ENCODE results near the gene CDC42EP1.

Gene CDC42EP1

GRCh38 chr22:37559521-37559900, 769 bp upstream of the CDC42EP1 start:
- in situ Hi-C loops (cut with MboI; ENCODE audit: low sequenced_read_pairs) = no loop called here

DNA sequence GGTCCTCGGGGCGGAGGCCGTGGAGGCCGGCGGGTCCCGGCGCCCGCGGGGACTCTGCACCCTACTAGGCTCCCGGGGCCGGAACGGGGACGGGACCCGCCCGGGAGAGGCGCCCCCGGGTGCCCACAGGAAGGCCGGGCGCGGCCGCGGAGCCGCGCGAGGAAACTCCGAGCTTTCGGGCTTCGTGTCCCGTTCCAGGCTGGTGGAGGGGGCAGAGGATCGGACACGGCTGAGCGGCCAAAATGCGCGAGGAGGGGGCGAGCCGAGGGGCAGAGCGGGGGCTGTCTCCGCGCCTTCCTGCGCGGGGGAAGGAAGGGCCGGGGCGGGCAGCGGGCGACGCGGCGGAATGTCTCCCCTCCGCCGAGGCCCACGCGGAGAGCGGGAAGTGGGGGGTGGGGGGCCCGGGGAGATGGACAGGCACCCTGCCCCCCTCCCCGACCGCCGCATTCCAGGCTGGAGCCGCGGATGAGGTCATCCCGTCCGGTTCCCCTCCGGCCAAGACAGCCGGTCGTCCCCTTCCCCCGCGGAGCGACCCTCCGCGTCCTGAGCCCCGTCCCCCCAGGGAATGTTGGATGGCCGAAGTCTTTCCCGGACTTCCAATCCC, 430 bp downstream of the CDC42EP1 start:
- in situ Hi-C loops (cut with MboI; ENCODE audit: low sequenced_read_pairs) = no loop called here

DNA sequence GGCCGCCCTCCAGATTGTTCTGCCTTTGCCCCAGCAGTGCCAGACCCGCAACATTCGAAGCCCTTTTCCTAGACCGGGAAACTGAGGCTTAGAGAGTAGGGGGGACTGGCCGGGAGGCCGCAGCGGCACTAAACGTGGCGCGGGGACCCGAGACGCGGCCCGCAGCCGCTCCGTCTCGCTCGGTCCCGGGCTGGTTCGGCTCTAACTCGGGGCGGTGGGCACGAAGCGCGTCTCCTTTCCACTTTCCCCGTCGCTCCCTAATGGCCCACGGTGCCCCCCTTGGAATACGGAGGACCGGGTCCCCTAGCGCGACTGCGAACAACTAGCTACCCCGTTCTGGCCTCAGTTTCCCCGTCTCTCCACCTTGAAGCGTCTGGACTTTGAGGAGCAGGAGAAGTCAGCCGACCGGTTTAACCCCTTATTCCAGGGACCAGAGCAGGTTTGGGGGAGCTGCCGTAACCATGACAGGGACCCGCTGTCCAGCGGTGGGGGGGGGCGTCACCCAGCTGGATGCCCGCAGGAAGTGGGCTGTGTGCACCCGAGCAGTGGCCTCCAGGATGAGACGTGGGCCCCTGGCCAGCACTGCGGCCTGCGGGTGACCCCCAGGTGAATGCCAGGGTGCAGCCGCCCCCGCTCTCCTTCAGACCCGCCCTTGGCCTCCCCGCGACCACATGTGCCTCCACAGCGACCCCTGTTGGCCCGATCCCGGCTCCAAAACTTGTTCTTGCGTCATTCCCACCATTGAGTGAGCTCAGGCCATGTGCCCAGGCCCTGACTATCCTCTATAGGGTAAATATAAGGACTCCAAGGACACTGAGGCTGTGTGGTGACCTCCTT, 1.1 kb downstream of the CDC42EP1 start:
- in situ Hi-C loops (cut with MboI; ENCODE audit: low sequenced_read_pairs) = no loop called here

DNA sequence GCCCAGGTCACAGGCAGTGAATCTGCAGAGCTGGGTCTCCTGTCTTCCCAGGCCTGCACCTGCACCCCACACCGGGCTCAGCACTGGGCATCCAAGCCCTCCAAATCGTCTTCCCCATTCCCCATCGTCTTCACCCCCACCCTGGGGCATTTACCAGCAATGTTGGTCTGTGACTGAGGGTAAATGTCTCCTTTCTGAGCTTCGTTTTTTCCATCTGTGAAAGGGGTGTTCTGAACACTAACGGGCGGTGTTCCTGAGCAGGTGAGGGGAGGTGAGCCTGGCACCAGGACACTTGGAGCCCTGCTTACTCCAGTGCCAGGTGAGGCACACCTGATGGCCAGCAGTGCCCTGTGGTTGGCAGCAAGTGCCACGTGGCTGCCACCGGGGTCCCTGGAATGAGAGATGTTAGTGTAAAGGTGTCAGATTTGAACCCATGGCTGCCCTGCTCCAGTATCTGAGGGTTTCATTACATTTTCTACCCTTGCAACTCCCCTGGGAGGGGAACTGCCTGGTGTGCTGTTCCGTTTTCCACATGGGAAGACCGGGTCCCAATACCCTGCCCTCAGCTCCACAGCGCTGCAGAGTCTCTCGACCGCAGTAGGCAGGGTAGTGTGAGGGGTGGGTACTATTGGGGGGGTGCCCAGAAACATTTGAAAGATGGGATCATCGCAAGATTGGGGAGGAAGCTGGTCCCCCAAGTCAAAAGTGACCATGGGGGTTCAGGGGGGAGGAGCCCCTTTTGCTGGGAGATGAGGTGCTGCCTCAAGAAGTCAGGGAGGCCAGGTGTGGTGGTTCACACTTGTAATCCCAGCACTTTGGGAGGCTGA, 2.0 kb downstream of the CDC42EP1 start:
- in situ Hi-C loops (cut with MboI; ENCODE audit: low sequenced_read_pairs) = no loop called here

DNA sequence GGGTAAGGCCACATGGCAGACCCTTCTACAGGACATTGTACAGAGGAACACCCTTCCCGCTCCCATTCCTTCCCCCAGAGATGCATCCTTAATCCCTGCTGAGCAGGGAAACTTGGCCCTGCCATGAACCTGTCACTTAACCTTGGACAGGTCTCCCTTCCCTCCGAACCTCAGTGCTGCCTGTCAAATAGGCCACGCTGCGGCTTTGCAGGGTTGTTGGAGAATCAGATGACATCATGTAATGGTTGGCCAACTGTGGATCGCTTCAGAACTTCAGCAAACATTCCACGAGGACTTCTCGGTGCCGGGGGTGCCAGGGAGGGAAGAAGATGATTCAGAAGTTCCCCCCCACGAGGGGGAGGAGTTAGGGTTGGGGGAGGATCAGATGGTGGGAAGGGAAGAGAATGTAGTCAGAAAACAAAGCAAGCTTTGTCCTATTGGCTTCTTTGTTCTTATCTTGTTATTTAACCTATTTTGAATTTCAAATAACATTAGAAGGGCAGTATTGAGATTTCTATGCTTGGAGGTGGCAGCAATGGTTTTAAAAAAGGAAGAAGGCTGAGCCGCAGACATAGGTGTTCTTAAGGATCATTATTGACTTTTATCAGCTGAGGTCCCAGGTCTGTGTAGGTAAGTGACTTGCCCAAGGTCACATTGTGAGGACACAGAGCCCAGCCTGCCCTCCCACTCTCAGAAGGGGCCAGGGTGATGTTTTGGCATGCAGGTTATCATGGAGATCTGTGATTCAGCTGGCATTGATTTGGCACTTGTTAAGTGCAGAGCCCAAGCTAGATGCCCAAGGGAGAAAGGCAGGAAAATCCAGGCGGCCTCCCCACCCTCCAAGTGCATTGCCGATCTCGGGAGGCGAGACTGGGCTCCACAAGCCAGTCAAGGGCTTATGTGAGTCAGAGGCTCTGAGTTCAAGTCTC, 3.1 kb downstream of the CDC42EP1 start:
- in situ Hi-C loops (cut with MboI; ENCODE audit: low sequenced_read_pairs) = no loop called here

- in situ Hi-C loops (cut with MboI; ENCODE audit: low sequenced_read_pairs) = no loop called here
Measured at GRCh38 chr22:37564111-37564711, 3.9 kb downstream of the CDC42EP1 start.

- in situ Hi-C loops (cut with MboI; ENCODE audit: low sequenced_read_pairs) = no loop called here
Measured at GRCh38 chr22:37565830-37566229, 5.5 kb downstream of the CDC42EP1 start.

DNA sequence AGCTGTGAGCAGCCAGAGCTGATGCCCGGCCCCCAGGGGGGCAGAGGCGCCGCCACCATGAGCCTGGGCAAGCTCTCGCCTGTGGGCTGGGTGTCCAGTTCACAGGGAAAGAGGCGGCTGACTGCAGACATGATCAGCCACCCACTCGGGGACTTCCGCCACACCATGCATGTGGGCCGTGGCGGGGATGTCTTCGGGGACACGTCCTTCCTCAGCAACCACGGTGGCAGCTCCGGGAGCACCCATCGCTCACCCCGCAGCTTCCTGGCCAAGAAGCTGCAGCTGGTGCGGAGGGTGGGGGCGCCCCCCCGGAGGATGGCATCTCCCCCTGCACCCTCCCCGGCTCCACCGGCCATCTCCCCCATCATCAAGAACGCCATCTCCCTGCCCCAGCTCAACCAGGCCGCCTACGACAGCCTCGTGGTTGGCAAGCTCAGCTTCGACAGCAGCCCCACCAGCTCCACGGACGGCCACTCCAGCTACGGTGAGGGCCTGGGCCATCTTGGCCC, 6.1 kb downstream of the CDC42EP1 start:
- in situ Hi-C loops (cut with MboI; ENCODE audit: low sequenced_read_pairs) = no loop called here

DNA sequence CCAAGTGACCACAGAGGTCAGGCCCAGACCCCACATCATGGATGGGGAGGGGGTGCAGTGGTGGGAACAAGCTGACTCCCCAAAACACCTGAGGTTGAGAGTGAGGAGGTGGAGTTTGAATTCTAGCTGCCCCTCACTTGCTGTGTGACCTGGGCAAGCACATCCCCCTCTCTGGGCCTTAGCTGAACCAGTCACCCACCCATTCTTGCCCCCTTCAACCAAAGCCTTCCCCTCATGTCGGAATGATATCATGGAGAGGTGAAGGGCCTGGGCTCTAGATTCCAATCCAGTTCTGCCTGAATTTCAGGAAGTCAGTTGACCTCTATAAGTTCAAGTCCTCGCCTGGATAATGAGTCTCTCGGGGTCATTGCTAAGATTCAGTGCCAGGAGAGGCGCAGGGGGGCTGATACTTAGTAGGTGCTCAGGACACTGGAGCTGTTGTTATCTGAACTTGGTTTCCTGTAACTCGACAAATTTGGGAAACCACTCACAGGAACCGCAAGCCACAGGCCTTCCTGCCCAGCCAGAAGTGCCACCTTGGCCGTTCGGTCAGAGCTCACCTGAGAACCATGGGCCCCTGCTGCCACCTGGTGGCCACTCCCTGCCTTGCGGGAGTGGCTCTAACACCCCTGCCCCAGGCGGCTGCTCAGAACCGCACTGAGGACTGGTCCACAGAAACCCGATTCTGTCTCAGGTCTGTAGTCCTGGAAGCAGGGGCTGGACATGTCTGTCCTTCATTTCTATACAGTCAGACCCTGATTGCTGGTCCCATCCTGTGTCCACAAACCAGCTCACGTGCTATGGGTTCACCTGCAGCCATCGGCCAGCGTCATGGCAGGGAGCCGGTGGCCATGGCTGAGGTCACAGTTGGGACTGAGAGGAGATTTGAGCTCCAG, 6.9 kb downstream of the CDC42EP1 start:
- in situ Hi-C loops (cut with MboI; ENCODE audit: low sequenced_read_pairs) = no loop called here

DNA sequence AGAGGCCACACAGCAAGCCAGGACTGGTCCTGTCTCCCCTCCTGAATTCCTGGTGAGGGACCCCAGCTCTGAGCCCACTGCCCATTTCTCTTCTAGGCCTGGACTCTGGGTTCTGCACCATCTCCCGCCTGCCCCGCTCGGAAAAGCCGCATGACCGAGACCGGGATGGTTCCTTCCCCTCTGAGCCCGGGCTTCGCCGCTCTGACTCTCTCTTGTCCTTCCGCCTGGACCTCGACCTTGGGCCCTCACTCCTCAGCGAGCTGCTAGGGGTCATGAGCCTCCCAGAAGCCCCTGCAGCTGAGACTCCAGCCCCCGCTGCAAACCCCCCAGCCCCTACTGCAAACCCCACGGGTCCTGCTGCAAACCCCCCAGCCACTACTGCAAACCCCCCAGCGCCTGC, 7.7 kb downstream of the CDC42EP1 start:
- in situ Hi-C loops (cut with MboI; ENCODE audit: low sequenced_read_pairs) = no loop called here

- in situ Hi-C loops (cut with MboI; ENCODE audit: low sequenced_read_pairs) = no loop called here
Measured at GRCh38 chr22:37568448-37569008, 8.2 kb downstream of the CDC42EP1 start.

DNA sequence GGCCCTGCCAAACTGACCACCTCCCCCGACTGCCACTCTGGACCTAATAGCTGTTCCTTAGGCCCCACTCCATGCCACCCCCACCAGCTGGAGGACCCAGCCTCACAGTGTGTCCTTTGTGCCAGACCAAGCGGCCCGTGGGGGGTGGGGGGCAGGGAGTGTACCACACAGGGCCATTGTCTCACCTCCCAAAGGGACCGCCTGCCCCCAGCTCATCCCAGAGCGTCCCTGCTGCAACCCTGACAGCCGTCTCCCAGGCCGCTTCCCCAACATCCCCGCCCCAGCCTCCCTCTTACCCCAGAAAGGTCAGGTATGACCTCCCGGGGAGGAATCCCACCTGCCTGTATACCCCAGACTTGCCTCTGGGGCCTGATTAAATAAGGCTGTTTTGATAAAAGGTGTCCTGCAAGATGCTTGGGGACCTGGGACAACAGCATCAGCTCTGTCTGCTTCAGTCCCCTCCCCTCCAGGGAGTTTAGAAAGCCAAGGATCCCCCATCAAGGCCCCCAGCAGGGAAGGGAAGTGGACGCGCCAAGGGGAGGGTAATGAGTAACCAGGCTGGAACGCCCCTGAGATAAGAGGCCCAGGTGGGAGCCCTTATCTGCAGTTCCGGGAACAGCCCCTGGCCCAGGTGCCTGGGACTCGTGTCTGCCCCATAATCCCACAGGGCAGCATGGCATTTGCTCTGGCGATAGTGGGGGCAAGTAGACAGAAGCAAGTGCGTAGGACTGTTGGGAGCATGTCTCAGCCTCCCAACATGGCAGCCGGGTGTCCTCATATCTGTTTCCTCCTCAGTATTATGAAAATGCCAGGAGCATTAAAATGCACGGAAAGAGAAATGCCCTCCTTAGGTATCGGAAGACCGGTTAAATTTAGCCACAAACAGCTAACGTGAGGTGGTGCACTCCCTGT, 9.0 kb downstream of the CDC42EP1 start:
- in situ Hi-C loops (cut with MboI; ENCODE audit: low sequenced_read_pairs) = no loop called here

- in situ Hi-C loops (cut with MboI; ENCODE audit: low sequenced_read_pairs) = no loop called here
Measured at GRCh38 chr22:37569921-37570660, 9.8 kb downstream of the CDC42EP1 start.

DNA sequence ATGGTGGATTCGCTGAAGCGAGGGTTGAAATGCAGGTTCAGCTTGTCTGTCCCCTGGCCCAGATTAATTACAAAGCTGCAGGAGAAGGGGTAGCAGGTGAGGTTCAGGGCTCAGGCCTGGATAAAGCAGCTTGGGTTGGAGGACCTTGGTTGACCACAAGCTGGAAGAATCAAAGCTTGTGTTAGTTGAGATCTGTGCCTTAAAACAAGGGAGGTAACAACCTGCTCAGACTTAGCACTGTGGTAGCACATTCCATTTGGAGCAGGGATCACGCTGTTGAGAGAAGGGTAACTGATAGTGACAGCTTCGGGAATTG, 10.3 kb downstream of the CDC42EP1 start:
- in situ Hi-C loops (cut with MboI; ENCODE audit: low sequenced_read_pairs) = no loop called here

DNA sequence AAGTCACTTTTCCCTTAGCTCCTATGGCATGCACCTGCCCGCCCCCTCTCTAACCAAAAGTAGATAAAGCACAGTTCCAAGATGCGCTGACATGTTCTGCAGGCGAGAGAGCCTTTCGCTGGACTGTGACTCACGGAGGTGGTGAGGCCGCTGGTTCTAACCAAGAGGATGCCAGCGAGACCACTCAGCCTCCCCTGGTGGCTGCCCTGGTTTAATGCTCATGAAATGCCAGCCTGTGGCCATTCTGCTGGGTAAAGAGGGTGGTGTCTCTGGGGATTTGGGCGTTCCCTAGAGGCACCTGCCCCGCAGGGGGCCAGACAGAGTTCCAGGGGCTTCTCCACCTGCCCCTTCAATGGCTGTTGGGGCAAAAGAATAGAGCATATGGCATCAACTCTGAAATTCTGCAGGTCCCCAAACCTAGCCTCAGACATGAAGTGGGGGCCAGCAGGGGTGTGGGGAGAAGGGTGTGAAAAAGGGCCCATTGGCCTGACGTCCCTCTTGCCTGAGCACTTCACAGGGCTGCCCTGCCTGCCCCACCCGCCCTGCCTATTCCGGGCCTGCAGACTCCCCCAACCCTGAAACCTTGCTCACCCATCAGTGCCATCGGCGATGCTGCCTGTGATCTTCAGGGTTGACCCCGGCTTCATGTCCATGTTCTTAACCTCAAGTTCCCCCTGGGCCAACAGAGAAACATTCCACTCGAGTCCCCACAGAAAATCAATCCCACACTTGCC, 11.1 kb downstream of the CDC42EP1 start:
- in situ Hi-C loops (cut with MboI; ENCODE audit: low sequenced_read_pairs) = no loop called here

GRCh38 chr22:37571992-37572373, 11.7 kb downstream of the CDC42EP1 start:
- in situ Hi-C loops (cut with MboI; ENCODE audit: low sequenced_read_pairs) = no loop called here

Measured in HL-60/S4 treated with retinoic acid at 250 ng/mL for 4 days and 3 days (cell line).